Activated CD4-positive, alpha-beta T cell treated with anti-CD3 and anti-CD28 coated beads for 36 hours (primary cell): Measurements from ENCODE around the gene RHBG. TPM values are rescaled to one million over a fixed set of nuclear protein-coding genes. Genes with fewer than 3 reads are reported as not detected.

ENCODE experiments used
- ATAC-seq: fragments of 200-7000 bp; cut with Tn5 transposase; one replicate; pipeline ENCODE4 v1.10.0; 2021; ENCODE audit warnings: mild to moderate bottlenecking, moderate library complexity
- CTCF ChIA-PET: fragments of 350-600 bp; sonication (Branson Sonifier 250); formaldehyde crosslinking; loops from one replicate; lab custom pipeline; 2021; ENCODE audit warnings: antibody characterized with exemption; lab: Charles Lee
- POLR2A ChIA-PET: fragments of 350-600 bp; sonication (Branson Sonifier 250); formaldehyde crosslinking; loops from one replicate; lab custom pipeline; 2021; ENCODE audit warnings: antibody characterized with exemption, inconsistent platforms; lab: Charles Lee
- DNase-seq: peaks from one replicate; pipeline ENCODE4 v3.0.0-alpha.2; 2020
- H3K27ac Mint-ChIP-seq: one replicate; pipeline ENCODE4 v1.8.0; 2021; ENCODE audit warnings: mixed read lengths
- H3K27me3 Mint-ChIP-seq: one replicate; pipeline ENCODE4 v1.8.0; 2021; ENCODE audit warnings: mixed read lengths
- H3K36me3 Mint-ChIP-seq: one replicate; pipeline ENCODE4 v1.8.0; 2021; ENCODE audit warnings: low read depth, mixed read lengths
- H3K4me1 Mint-ChIP-seq: one replicate; pipeline ENCODE4 v1.8.0; 2021; ENCODE audit warnings: mixed read lengths
- H3K4me3 Mint-ChIP-seq: one replicate; pipeline ENCODE4 v1.8.0; 2021; ENCODE audit warnings: mild to moderate bottlenecking, moderate library complexity, mixed read lengths
- H3K9me3 Mint-ChIP-seq: one replicate; pipeline ENCODE4 v1.8.0; 2021; ENCODE audit warnings: low read depth, mixed read lengths
- intact Hi-C, 2 experiments: fragments of 100-400 bp; cut with DNase I in 1 of 2; cut with micrococcal nuclease in 1 of 2; formaldehyde crosslinking; loops; one replicate each; pipeline versions ENCODE4 v1.14.2 to v1.15.1; 2022 to 2024; cut with DNase I, micrococcal nuclease
- total RNA-seq, 2 experiments: library from RNA; stranded (reverse); gene quantifications; one replicate each; pipeline ENCODE4 v1.2.3, GENCODE V29; 2021

The RHBG gene
- total RNA-seq, 2 experiments from 2014 or later, result not detected

GRCh38 chr1:156406251-156406650 is 37.2 kb downstream of the RHBG start:
- CTCF ChIA-PET, result interaction anchor here (2.1 kb wide), 1 partner anchor 13 kb away, joined by 6 read pairs; no protein-coding TSS in a partner anchor
- POLR2A ChIA-PET, result no interaction called here
- Mint-ChIP-seq H3K4me3 (no peak overlapping the region), H3K4me1 (no peaks in the 10 kb centered on the region), H3K9me3 (no peaks in the 10 kb centered on the region), H3K36me3 (no peaks in the 10 kb centered on the region), H3K27me3 (peaks cover 18% of the 10 kb centered on the region), H3K27ac (no peak overlapping the region)
- ATAC-seq (no peak), DNase-seq (no peak)
- intact Hi-C loops, result no loop called here

- intact Hi-C loops, result no loop called here
- no peaks in the 10 kb centered on the region for H3K9me3 Mint-ChIP-seq
- ATAC-seq (no peak), DNase-seq (no peak)
- H3K4me3 Mint-ChIP-seq, result no peak overlapping the region
- no peak overlapping the region for H3K27ac Mint-ChIP-seq
- ChIA-PET CTCF (interaction anchor here (0.6 to 13.8 kb wide), 2 partner anchors 12 to 22 kb away, joined by 3 to 74 read pairs; no protein-coding TSS in a partner anchor), POLR2A (no interaction called here)
- H3K4me1 Mint-ChIP-seq, result no peaks in the 10 kb centered on the region
- H3K36me3 Mint-ChIP-seq, result no peaks in the 10 kb centered on the region
- peaks cover 18% of the 10 kb centered on the region for H3K27me3 Mint-ChIP-seq
These were observed 38.3 kb downstream of the RHBG start for GRCh38 chr1:156407344-156407743.

- H3K36me3 Mint-ChIP-seq, result no peaks in the 10 kb centered on the region
- ChIA-PET POLR2A (no interaction called here), CTCF (interaction anchor here (0.6 to 13.8 kb wide), 2 partner anchors 22 to 33 kb away, joined by 3 to 74 read pairs; no protein-coding TSS in a partner anchor)
- intact Hi-C loops, result no loop called here
- no peak overlapping the region for H3K4me3 Mint-ChIP-seq
- H3K9me3 Mint-ChIP-seq, result no peaks in the 10 kb centered on the region
- ATAC-seq (no peak), DNase-seq (no peak)
- no peak overlapping the region for H3K27ac Mint-ChIP-seq
- H3K27me3 Mint-ChIP-seq, result peaks cover 17% of the 10 kb centered on the region
- no peaks in the 10 kb centered on the region for H3K4me1 Mint-ChIP-seq
These were observed 38.7 kb downstream of the RHBG start for GRCh38 chr1:156407760-156408159.

- Mint-ChIP-seq H3K36me3 (no peaks in the 10 kb centered on the region), H3K27me3 (peaks cover 22% of the 10 kb centered on the region), H3K4me1 (no peaks in the 10 kb centered on the region), H3K27ac (no peak overlapping the region), H3K9me3 (no peaks in the 10 kb centered on the region), H3K4me3 (no peak overlapping the region)
- no peak for ATAC-seq
- intact Hi-C loops, result no loop called here
- CTCF ChIA-PET, result interaction anchor here (0.6 to 13.8 kb wide), 3 partner anchors 24 to 33 kb away, joined by 3 to 74 read pairs (median 3); no protein-coding TSS in a partner anchor
- no peak for DNase-seq
- POLR2A ChIA-PET, result no interaction called here
These were observed 40.4 kb downstream of the RHBG start for GRCh38 chr1:156409439-156409838.

GRCh38 chr1:156410238-156410637 is 41.2 kb downstream of the RHBG start:
- Mint-ChIP-seq H3K27me3 (peaks cover 28% of the 10 kb centered on the region), H3K9me3 (no peaks in the 10 kb centered on the region), H3K4me3 (no peak overlapping the region), H3K4me1 (no peaks in the 10 kb centered on the region), H3K27ac (no peak overlapping the region), H3K36me3 (no peaks in the 10 kb centered on the region)
- ChIA-PET CTCF (interaction anchor here (1.4 to 13.8 kb wide), 2 partner anchors 24 to 36 kb away, joined by 3 to 74 read pairs; no protein-coding TSS in a partner anchor), POLR2A (interaction anchor here (0.6 kb wide), 1 partner anchor 81 kb away, joined by 3 read pairs; no protein-coding TSS in a partner anchor)
- DNase-seq (no peak), ATAC-seq (no peak)
- intact Hi-C loops, result no loop called here

GRCh38 chr1:156410740-156411139 is 41.7 kb downstream of the RHBG start:
- H3K27me3 Mint-ChIP-seq, result peaks cover 30% of the 10 kb centered on the region
- H3K36me3 Mint-ChIP-seq, result no peaks in the 10 kb centered on the region
- H3K4me1 Mint-ChIP-seq, result no peaks in the 10 kb centered on the region
- no peak for ATAC-seq
- no peak overlapping the region for H3K4me3 Mint-ChIP-seq
- no peaks in the 10 kb centered on the region for H3K9me3 Mint-ChIP-seq
- intact Hi-C loops, result no loop called here
- CTCF ChIA-PET, result interaction anchor here (1.4 to 13.8 kb wide), 2 partner anchors 25 to 36 kb away, joined by 3 to 74 read pairs; no protein-coding TSS in a partner anchor
- POLR2A ChIA-PET, result interaction anchor here (0.6 kb wide), 1 partner anchor 81 kb away, joined by 3 read pairs; no protein-coding TSS in a partner anchor
- no peak overlapping the region for H3K27ac Mint-ChIP-seq
- DNase-seq, result no peak

GRCh38 chr1:156412653-156413321 is 43.8 kb downstream of the RHBG start:
- intact Hi-C loops, result no loop called here

GRCh38 chr1:156413391-156414246 is 44.6 kb downstream of the RHBG start:
- intact Hi-C loops, result no loop called here
- no peak for ATAC-seq
- no peak for DNase-seq
- H3K4me1 Mint-ChIP-seq, result no peaks in the 10 kb centered on the region
- POLR2A ChIA-PET, result no interaction called here
- H3K36me3 Mint-ChIP-seq, result no peaks in the 10 kb centered on the region
- H3K27me3 Mint-ChIP-seq, result peaks cover 38% of the 10 kb centered on the region
- H3K4me3 Mint-ChIP-seq, result no peak overlapping the region
- CTCF ChIA-PET, result interaction anchor here (0.5 to 13.8 kb wide), 5 partner anchors 10 to 28 kb away, joined by 3 to 74 read pairs (median 3); no protein-coding TSS in a partner anchor
- no peaks in the 10 kb centered on the region for H3K9me3 Mint-ChIP-seq
- H3K27ac Mint-ChIP-seq, result no peak overlapping the region

More at GRCh38 chr1:156412653-156413321, 43.8 kb downstream of the RHBG start:
- Mint-ChIP-seq H3K27ac (no peak overlapping the region), H3K9me3 (no peaks in the 10 kb centered on the region), H3K4me1 (no peaks in the 10 kb centered on the region), H3K27me3 (peaks cover 36% of the 10 kb centered on the region), H3K4me3 (no peak overlapping the region), H3K36me3 (no peaks in the 10 kb centered on the region)
- no peak for ATAC-seq
- DNase-seq, result no peak
- CTCF ChIA-PET, result interaction anchor here (13.8 kb wide), 1 partner anchor 27 kb away, joined by 74 read pairs; no protein-coding TSS in a partner anchor
- POLR2A ChIA-PET, result no interaction called here

GRCh38 chr1:156414461-156415064 is 45.6 kb downstream of the RHBG start:
- CTCF ChIA-PET, result interaction anchor here (0.9 to 13.8 kb wide), 6 partner anchors 13 to 210 kb away, joined by 4 to 74 read pairs (median 4); no protein-coding TSS in a partner anchor
- H3K9me3 Mint-ChIP-seq, result no peaks in the 10 kb centered on the region
- peaks cover under 1% of the 10 kb centered on the region for H3K4me1 Mint-ChIP-seq
- no peak overlapping the region for H3K4me3 Mint-ChIP-seq
- H3K27ac Mint-ChIP-seq, result no peak overlapping the region
- ATAC-seq (no peak), DNase-seq (peak; percentile 57)
- no peaks in the 10 kb centered on the region for H3K36me3 Mint-ChIP-seq
- POLR2A ChIA-PET, result interaction anchor here (0.6 kb wide), 1 partner anchor 87 kb away, joined by 3 read pairs; no protein-coding TSS in a partner anchor
- peaks cover 44% of the 10 kb centered on the region for H3K27me3 Mint-ChIP-seq
- intact Hi-C loops, result no loop called here

- no peak for DNase-seq
- CTCF ChIA-PET, result interaction anchor here (3.0 to 13.8 kb wide), 2 partner anchors 29 to 31 kb away, joined by 16 to 74 read pairs; no protein-coding TSS in a partner anchor
- Mint-ChIP-seq H3K4me1 (peaks cover 16% of the 10 kb centered on the region), H3K27ac (no peak overlapping the region), H3K9me3 (no peaks in the 10 kb centered on the region), H3K4me3 (no peak overlapping the region), H3K36me3 (no peaks in the 10 kb centered on the region), H3K27me3 (peaks cover 62% of the 10 kb centered on the region)
- POLR2A ChIA-PET, result interaction anchor here (0.6 kb wide), 1 partner anchor 96 kb away, joined by 5 read pairs; no protein-coding TSS in a partner anchor
- intact Hi-C loops, result no loop called here
- ATAC-seq, result no peak
These were observed 48.0 kb downstream of the RHBG start for GRCh38 chr1:156416993-156417392.
